HG03196 (cell line): ENCODE data around the gene BNC2.

Source experiments
- ATAC-seq: cut with Tn5 transposase; IDR thresholded peaks from one replicate; pipeline ENCODE4 v1.9.1; 2021; ENCODE audit not compliant: unreplicated experiment

The BNC2 gene

DNA sequence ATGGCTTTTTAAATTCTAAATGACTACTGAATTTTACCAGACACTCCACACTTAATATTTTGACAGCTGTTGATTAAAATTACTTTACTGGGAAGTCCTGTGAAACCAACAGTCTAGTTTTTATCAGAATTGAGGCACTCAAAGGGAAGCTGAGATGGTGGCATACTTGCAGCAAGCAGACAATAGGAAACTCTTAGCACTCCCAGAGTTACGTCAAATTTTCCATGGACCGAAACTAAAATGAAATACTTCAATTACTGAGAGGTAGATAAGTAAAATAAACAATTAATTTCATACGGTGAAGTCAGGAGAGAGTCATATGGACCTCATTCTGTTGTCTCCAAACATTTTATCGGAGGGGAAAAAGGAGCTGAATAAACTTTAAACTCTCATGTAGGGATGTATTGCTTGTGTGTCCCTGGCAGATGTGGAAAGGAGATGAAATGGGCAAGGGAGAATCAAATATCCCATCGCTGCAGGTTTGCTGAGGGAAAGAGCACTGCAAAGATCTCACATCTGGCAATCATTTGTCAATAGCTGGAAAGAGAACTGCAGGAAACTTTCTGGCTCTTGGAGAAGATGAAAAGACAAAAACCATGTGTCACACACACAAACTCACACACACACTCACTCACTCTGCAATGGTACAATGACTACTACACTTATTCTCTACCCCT is 189.4 kb downstream of the BNC2 start:
- no peak for ATAC-seq

- no peak for ATAC-seq
Measured at GRCh38 chr9:16680541-16680940, 189.9 kb downstream of the BNC2 start.

GRCh38 chr9:16679327-16679821 is 191.1 kb downstream of the BNC2 start:
- no peak for ATAC-seq

DNA sequence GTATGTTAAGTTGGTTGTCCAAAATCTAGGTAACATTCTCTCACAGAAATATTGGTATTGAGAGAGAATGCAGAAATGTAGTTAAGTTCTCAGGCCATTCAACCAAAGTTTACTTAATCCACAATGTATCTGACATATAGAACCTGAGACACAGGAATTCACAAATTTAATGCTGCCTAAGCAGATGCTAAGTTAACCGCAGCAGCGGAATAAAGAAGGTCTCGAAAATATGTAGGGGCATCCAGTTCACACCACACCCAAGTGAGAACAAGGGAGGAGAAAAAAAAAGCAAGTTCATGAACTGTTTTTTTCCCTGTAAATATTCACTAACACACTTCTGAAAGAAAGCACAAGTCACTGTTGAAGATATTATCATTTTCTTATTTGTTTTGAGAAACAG is 194.0 kb downstream of the BNC2 start:
- no peak for ATAC-seq

- no peak for ATAC-seq
Measured at GRCh38 chr9:16675131-16675530, 195.3 kb downstream of the BNC2 start.

DNA sequence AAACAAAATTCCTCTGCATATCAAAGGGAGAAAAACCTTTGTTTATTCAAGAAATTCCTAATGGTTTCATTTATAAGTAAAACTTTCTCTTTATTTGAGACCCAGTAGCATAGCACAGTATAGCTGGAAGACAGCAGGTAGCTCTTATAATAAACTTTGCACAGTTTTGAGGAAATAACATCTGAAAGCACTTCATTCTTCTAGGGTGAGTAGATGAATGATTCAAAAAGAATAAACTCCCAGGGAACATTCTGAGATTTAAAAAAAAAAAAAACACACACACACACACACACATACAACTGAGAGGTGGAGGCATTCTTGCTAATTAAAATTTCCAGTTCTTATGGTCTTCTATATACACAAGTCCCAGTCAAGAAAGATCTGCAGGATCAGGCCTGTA is 197.3 kb downstream of the BNC2 start:
- ATAC-seq: no peak

DNA sequence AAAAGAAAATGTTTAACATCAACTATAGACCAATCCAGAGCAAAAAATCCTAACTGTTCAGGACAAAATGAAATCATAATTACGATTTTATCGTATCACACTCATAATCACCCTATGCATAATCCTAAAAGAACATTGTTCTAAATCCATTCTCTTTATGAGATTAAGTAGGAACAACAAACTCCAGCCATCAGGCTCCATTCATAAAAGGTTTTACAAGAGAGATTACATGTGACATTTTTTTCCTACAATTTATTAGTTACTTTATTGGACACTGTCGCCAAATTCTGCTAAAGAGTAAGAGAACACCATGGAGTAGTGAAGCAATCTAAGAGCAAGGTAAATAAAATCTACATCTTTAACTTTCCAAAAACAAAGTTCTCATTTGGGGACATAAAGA is 198.0 kb downstream of the BNC2 start:
- no peak for ATAC-seq

GRCh38 chr9:16671591-16672137 is 198.8 kb downstream of the BNC2 start:
- no peak for ATAC-seq

DNA sequence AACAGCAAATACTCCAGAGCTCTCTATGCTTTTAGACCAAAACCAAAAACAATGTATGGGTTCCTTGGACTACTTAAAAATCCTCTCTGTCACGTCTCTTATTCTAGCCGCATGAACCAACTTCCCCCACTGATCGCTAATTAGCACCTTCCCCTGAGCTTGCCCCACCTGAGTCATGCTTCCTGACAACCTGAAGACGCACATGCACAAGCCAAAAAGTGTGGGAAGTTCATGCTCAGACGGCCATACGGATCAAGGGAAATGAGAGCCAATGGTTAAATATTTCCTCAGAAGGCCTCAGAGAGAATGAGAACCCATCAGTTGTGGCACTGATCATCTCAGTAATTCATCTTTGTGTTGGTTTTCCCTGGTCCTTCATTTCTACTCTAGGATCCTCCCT is 199.7 kb downstream of the BNC2 start:
- ATAC-seq: no peak

- ATAC-seq: no peak
Measured at GRCh38 chr9:16668734-16669295, 201.7 kb downstream of the BNC2 start.

GRCh38 chr9:16664211-16664610 is 206.3 kb downstream of the BNC2 start:
- no peak for ATAC-seq

GRCh38 chr9:16661816-16662215 is 208.7 kb downstream of the BNC2 start:
- no peak for ATAC-seq

DNA sequence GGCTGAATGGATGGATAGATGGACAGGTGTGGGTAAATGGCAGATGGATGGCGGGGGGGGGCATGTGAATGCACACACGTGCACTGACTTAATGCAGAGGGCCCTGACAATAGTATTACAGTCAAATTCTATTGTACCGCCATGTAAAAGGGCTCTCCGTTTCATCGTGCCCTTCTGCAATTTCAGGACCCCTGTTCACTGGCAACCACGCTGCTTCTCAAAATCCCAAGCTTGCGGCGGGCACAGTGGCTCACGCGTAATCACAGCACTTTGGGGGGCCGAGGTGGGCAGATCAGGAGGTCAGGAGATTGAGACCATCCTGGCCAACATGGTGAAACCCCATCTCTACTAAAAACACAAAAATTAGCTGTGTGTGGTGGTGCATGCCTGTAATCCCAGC is 211.4 kb downstream of the BNC2 start:
- no peak for ATAC-seq

DNA sequence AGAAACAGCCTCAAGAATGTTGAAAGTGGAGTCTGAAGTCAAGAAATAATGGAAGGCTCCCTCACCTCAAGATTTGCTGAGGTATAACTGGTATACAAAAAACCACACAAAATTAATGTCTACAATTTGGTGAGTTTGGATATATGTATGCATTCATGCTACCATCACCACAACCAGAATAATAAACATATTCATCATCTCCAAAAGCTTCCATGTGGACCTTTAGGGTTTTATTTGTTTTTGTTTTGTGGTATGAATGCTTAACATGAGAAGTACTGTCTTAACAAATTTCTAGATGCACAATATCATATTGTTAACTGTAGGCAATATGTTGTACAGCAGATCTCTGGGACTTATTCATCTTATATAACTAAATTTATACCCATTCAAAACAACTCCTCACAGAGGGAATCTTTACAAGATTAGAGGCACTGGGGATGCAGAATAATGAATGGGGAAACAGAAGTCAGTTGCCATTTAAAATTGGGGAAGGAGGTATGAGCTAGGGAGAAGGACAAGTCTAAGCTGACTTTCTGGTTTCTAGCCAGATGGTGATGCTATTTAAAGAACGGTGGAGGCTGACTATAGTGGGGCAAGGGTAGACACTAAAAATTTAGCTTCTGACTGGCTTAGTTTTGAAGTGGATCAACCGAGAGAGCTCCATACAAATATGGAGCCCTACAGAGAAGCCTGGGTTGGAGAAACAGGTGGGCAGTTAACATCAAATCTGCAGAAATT is 213.9 kb downstream of the BNC2 start:
- ATAC-seq: no peak

GRCh38 chr9:16654596-16655126 is 215.8 kb downstream of the BNC2 start:
- ATAC-seq: no peak

- no peak for ATAC-seq
Measured at GRCh38 chr9:16653491-16654399, 216.7 kb downstream of the BNC2 start.

DNA sequence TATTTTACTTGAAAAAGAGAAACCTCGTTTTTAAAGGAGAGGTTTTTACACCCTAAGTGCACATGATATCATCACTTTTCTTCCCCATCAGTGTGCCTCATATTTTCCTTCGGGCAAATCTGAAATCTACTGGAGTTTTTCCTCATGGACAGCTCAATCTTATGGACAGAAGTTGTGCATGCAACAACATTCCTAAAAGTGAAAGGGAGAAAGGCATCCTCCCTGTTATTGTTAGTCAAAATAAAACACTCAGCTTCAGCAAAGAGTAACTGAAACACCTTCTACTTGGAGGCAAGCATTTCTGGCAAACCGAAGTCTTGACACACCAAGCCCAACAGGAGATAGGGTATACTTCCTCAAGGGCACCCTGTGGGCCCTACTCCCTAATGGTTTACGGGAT is 217.9 kb downstream of the BNC2 start:
- no peak for ATAC-seq

DNA sequence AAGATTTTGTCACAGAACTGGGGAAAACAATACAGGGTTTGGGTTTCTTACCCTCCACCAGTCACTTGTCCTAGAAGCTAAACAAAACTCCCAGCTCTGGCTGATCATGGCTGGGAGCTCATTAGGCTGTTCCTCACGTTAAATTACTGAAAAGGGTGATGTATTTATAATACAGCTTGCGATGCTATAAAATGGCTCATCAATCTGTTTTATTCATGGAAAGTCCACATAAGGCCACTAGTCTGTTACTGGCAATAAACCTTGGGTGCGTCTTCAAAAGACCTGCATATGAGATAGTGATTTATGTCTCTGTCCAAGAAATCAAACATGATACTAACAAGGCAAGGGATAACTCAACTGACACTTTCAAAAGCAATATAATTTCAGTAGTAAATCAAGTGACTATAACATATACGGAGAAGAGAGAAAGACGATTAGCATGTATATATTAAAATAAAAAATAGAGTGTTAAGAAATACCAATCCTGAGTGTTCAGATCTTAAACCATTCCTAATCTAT is 219.0 kb downstream of the BNC2 start:
- ATAC-seq: no peak

DNA sequence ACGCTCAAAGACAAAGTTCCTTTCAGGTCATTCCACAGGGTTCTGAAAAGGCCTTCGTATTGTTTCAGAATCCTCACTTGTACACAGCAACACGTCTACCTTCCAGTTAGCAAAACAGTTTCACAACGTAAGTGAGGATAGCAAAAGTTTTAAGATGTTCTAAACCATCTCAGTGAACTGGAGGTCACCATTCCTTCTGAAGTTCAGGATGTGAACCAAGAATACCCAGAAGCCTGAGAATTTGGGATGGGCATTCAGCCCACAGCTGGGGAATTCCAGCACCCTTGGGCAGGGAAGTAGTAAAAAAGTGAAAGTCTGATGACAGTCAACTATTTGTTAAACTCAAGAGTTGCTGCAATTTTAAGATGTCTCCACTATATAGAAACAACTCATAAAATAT is 224.5 kb downstream of the BNC2 start:
- no peak for ATAC-seq

- no peak for ATAC-seq
Measured at GRCh38 chr9:16642421-16643109, 227.9 kb downstream of the BNC2 start.
